HepG2 (cell line): ENCODE results near the gene PIKFYVE. TPM values are rescaled to one million over a fixed set of nuclear protein-coding genes. Genes with fewer than 3 reads are reported as not detected.

Source experiments
- CENPX ChIP-seq: sonication (generic); formaldehyde crosslinking; IDR thresholded peaks from 2 replicates; pipeline ENCODE4 v1.9.0; 2021; ENCODE audit warnings: mild to moderate bottlenecking, missing genetic modification reagents, moderate library complexity
- ESRRA ChIP-seq: sonication (generic); formaldehyde crosslinking; IDR thresholded peaks from 2 replicates; pipeline ENCODE4 v1.5.1; 2020; ENCODE audit warnings: mild to moderate bottlenecking, low read depth, missing genetic modification reagents
- FOSL1 ChIP-seq: sonication (generic); formaldehyde crosslinking; IDR thresholded peaks from 2 replicates; pipeline ENCODE4 v1.9.0; 2021; ENCODE audit warnings: missing genetic modification reagents, borderline replicate concordance
- FUBP1 ChIP-seq: sonication (generic); formaldehyde crosslinking; IDR thresholded peaks from 2 replicates; pipeline ENCODE4 v1.5.1; 2020; ENCODE audit warnings: missing genetic modification reagents, mild to moderate bottlenecking, borderline replicate concordance
- HOMEZ ChIP-seq: IDR thresholded peaks from 2 replicates; pipeline ENCODE4 v1.6.1; 2016; ENCODE audit warnings: low read depth
- ISX ChIP-seq: sonication (generic); formaldehyde crosslinking; conservative IDR thresholded peaks from 2 replicates; pipeline ENCODE4 v1.5.0; 2020; ENCODE audit warnings: missing genetic modification reagents
- JARID2 ChIP-seq: sonication (generic); formaldehyde crosslinking; IDR thresholded peaks from 2 replicates; pipeline ENCODE4 v1.8.1; 2023; ENCODE audit warnings: missing genetic modification reagents, inconsistent platforms; ENCODE audit not compliant: insufficient replicate concordance
- POGK ChIP-seq: sonication (generic); formaldehyde crosslinking; conservative IDR thresholded peaks from 2 replicates; pipeline ENCODE4 v1.8.0; 2022; ENCODE audit warnings: mild to moderate bottlenecking, moderate library complexity, missing genetic modification reagents
- RNF219 ChIP-seq: sonication (generic); formaldehyde crosslinking; IDR thresholded peaks from 2 replicates; pipeline ENCODE4 v1.5.0; 2020; ENCODE audit warnings: mild to moderate bottlenecking, missing genetic modification reagents
- TERF1 ChIP-seq: sonication (generic); formaldehyde crosslinking; IDR thresholded peaks from 2 replicates; pipeline ENCODE4 v1.8.0; 2022; ENCODE audit warnings: mild to moderate bottlenecking, missing genetic modification reagents, moderate library complexity
- USF2 ChIP-seq, 2 experiments: sonication (generic) in 1 of 2; formaldehyde crosslinking in 1 of 2; IDR thresholded peaks; 2 replicates each; pipeline versions ENCODE4 v1.5.1 to v1.6.1; 2011 to 2020; ENCODE audit warnings: borderline replicate concordance in 1 of 2, low read depth in 1 of 2, low read length in 1 of 2, mild to moderate bottlenecking in 1 of 2, missing genetic modification reagents in 1 of 2, moderate library complexity in 1 of 2
- ZNF230 ChIP-seq: sonication (generic); formaldehyde crosslinking; IDR thresholded peaks from 2 replicates; pipeline ENCODE4 v1.4.0; 2020; ENCODE audit warnings: mild to moderate bottlenecking, missing genetic modification reagents
- ZNF629 ChIP-seq: sonication (generic); formaldehyde crosslinking; conservative IDR thresholded peaks from 2 replicates; pipeline ENCODE4 v1.5.0; 2020; ENCODE audit warnings: missing genetic modification reagents
- ZNF713 ChIP-seq: sonication (generic); formaldehyde crosslinking; IDR thresholded peaks from 2 replicates; pipeline ENCODE4 v1.4.0; 2020; ENCODE audit warnings: mild to moderate bottlenecking, missing genetic modification reagents
- ZNF768 ChIP-seq: sonication (generic); formaldehyde crosslinking; IDR thresholded peaks from 2 replicates; pipeline ENCODE4 v1.4.0; 2020; ENCODE audit warnings: missing genetic modification reagents
- ZSCAN21 ChIP-seq: sonication (generic); formaldehyde crosslinking; IDR thresholded peaks from 2 replicates; pipeline ENCODE4 v1.8.0; 2022; ENCODE audit warnings: mild to moderate bottlenecking, missing genetic modification reagents, moderate library complexity, borderline replicate concordance
- polyA plus RNA-seq, 8 experiments: library from polyadenylated mRNA; depleted of rRNA in 3 of 8; stranded (reverse) in 7 of 8; unstranded in 1 of 8; fragments of >200 nt; fragmentation: Illumina TruSeq in 4 of 8; extraction: Trizol in 4 of 8; gene quantifications; 2 replicates each; pipeline versions ENCODE4 v1.2.1 to v1.2.3, GENCODE V29; 2011 to 2016; ENCODE audit warnings: low read depth in 4 of 8, missing spikeins in 1 of 8, mixed read lengths in 1 of 8; ENCODE audit not compliant: insufficient read depth in 1 of 8
- total RNA-seq, 5 experiments: library from RNA; depleted of rRNA; stranded (reverse); fragments of >200 nt; fragmentation: Illumina TruSeq; extraction: Trizol; gene quantifications; 2 replicates each; pipeline ENCODE4 v1.2.3, GENCODE V29; 2016; ENCODE audit warnings: low read depth in 1 of 5

Gene PIKFYVE
- total and polyA plus RNA-seq, 2 of the 13 experiments (the other 11 are each of a cell fraction or from before 2014, with no cell fraction given) = 20.2 to 21.7 TPM

- no peak; the same call in 1 of the 2 replicates for TF ChIP-seq ZNF230 (CRISPR knock-in tag)
- no peak for TF ChIP-seq CENPX (CRISPR knock-in tag)
- TF ChIP-seq ZNF713 (CRISPR knock-in tag) = no peak
- no peak for TF ChIP-seq TERF1
- peak; percentile 24; the same call in 1 of the 2 replicates for TF ChIP-seq ZNF629 (CRISPR knock-in tag)
- TF ChIP-seq ISX (CRISPR knock-in tag) = 0 out of 2 replicates have a peak, but pooled peaks have one; percentile 20
- TF ChIP-seq ZNF768 (CRISPR knock-in tag) = no peak; the same call in none of the 2 replicates
- TF ChIP-seq FOSL1 (CRISPR knock-in tag) = peak; percentile 59; the same call in 1 of the 2 replicates
- TF ChIP-seq USF2 (IDR thresholded peaks at IDR 0.05; ENCODE audit: low read depth, low read length) = no peak
- peak; percentile 46; the same call in 1 of the 2 replicates for TF ChIP-seq USF2 (CRISPR knock-in tag; IDR thresholded peaks at IDR 0.05; ENCODE audit: borderline replicate concordance)
- TF ChIP-seq ESRRA (CRISPR knock-in tag) = no peak
- TF ChIP-seq FUBP1 (CRISPR knock-in tag) = no peak
- no peak; the same call in 1 of the 2 replicates for TF ChIP-seq ZSCAN21 (CRISPR knock-in tag)
- peak; percentile 71; the same call in 1 of the 2 replicates for TF ChIP-seq HOMEZ (CRISPR knock-in tag)
- TF ChIP-seq RNF219 = no peak
- peak; percentile 39 for TF ChIP-seq JARID2 (CRISPR knock-in tag)
- peak; percentile 78; the same call in 1 of the 2 replicates for TF ChIP-seq POGK (CRISPR knock-in tag)
Measured at GRCh38 chr2:208254871-208255556, 11.0 kb upstream of the PIKFYVE start, which contains the start of gene IDH1 (continued).
